ENCODE results near the gene PAX2.

PAX2 gene

GRCh38 chr10:100750291-100751210 lies 5.2 kb downstream of the PAX2 start:
- no peak for DNase-seq (ENCODE audit: low read depth in 4 of 4, low spot score in 1 of 4)

- DNase-seq (ENCODE audit: low read depth in 4 of 4, low spot score in 1 of 4), result no peak
Measured at GRCh38 chr10:100751211-100751933, 6.0 kb downstream of the PAX2 start.

- DNase-seq (ENCODE audit: low read depth in 4 of 4, low spot score in 1 of 4), result no peak
Measured at GRCh38 chr10:100755821-100756220, 10.4 kb downstream of the PAX2 start.

- DNase-seq (ENCODE audit: low read depth in 4 of 4, low spot score in 1 of 4), result no peak
Measured at GRCh38 chr10:100759331-100759730, 13.9 kb downstream of the PAX2 start.

GRCh38 chr10:100760726-100761125 lies 15.3 kb downstream of the PAX2 start:
- DNase-seq (ENCODE audit: low read depth in 4 of 4, low spot score in 1 of 4), result no peak

GRCh38 chr10:100761191-100761590 lies 15.8 kb downstream of the PAX2 start:
- no peak for DNase-seq (ENCODE audit: low read depth in 4 of 4, low spot score in 1 of 4)

GRCh38 chr10:100763043-100763747 lies 17.8 kb downstream of the PAX2 start:
- DNase-seq (ENCODE audit: low read depth in 4 of 4, low spot score in 1 of 4), result no peak

GRCh38 chr10:100766693-100767421 lies 21.5 kb downstream of the PAX2 start:
- DNase-seq (ENCODE audit: low read depth in 4 of 4, low spot score in 1 of 4), result no peak

- DNase-seq (ENCODE audit: low read depth in 4 of 4, low spot score in 1 of 4), result no peak
Measured at GRCh38 chr10:100767422-100767775, 22.0 kb downstream of the PAX2 start.

- DNase-seq (ENCODE audit: low read depth in 4 of 4, low spot score in 1 of 4), result no peak
Measured at GRCh38 chr10:100769481-100769880, 24.1 kb downstream of the PAX2 start.

- no peak for DNase-seq (ENCODE audit: low read depth in 4 of 4, low spot score in 1 of 4)
Measured at GRCh38 chr10:100773646-100774045, 28.3 kb downstream of the PAX2 start.

- DNase-seq (ENCODE audit: low read depth in 4 of 4, low spot score in 1 of 4), result no peak
Measured at GRCh38 chr10:100774223-100774622, 28.8 kb downstream of the PAX2 start.

- no peak for DNase-seq (ENCODE audit: low read depth in 4 of 4, low spot score in 1 of 4)
Measured at GRCh38 chr10:100774876-100775275, 29.5 kb downstream of the PAX2 start.

- DNase-seq (ENCODE audit: low read depth in 4 of 4, low spot score in 1 of 4), result no peak
Measured at GRCh38 chr10:100775386-100775785, 30.0 kb downstream of the PAX2 start.

- no peak for DNase-seq (ENCODE audit: low read depth in 4 of 4, low spot score in 1 of 4)
Measured at GRCh38 chr10:100775871-100776270, 30.5 kb downstream of the PAX2 start.

- no peak for DNase-seq (ENCODE audit: low read depth in 4 of 4, low spot score in 1 of 4)
Measured at GRCh38 chr10:100776671-100777070, 31.3 kb downstream of the PAX2 start.

GRCh38 chr10:100779329-100779728 lies 33.9 kb downstream of the PAX2 start:
- no peak for DNase-seq (ENCODE audit: low read depth in 4 of 4, low spot score in 1 of 4)

- DNase-seq (ENCODE audit: low read depth in 4 of 4, low spot score in 1 of 4), result no peak
Measured at GRCh38 chr10:100780324-100780723, 34.9 kb downstream of the PAX2 start.

GRCh38 chr10:100781145-100781665 lies 35.8 kb downstream of the PAX2 start:
- DNase-seq (ENCODE audit: low read depth in 4 of 4, low spot score in 1 of 4), result no peak

- DNase-seq (ENCODE audit: low read depth in 4 of 4, low spot score in 1 of 4), result no peak
Measured at GRCh38 chr10:100782461-100783244, 37.3 kb downstream of the PAX2 start.
